LNCAP (cell line): ENCODE data around the gene AHCYL2.

ENCODE experiments used
- TF ChIP-seq, protein P1 (sequence below): fragments of 450-650 bp; IDR thresholded peaks from 2 replicates; pipeline ENCODE4 v1.5.1; 2017; ENCODE audit warnings: mild to moderate bottlenecking

Gene AHCYL2

DNA sequence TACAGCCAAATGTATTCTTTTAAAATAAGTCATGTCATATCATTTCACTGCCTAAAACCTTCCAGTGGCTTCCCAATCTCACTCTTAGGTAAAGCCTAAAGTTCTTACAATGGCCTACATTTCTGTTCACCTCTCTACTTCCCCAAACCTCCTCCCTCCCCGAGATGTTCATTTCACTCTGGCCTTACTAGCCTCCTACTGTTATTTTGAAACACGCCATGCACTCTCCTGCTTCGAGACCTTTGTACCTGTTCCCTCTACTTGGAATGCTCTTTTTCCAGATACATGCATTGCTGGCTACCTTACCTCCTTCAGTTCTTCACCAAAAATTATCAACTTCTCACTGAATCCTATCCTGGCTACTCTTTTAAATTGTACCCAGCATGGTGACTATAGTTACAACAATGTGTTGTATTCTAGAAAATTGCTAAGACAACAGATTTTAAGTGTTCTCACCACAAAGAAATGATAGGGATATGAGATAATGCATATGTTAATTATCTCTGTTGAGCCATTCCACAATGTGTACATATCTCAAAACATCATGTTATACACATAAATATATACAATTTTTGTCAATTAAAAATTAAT is 158.8 kb downstream of the AHCYL2 start:
- TF ChIP-seq, protein P1, sequence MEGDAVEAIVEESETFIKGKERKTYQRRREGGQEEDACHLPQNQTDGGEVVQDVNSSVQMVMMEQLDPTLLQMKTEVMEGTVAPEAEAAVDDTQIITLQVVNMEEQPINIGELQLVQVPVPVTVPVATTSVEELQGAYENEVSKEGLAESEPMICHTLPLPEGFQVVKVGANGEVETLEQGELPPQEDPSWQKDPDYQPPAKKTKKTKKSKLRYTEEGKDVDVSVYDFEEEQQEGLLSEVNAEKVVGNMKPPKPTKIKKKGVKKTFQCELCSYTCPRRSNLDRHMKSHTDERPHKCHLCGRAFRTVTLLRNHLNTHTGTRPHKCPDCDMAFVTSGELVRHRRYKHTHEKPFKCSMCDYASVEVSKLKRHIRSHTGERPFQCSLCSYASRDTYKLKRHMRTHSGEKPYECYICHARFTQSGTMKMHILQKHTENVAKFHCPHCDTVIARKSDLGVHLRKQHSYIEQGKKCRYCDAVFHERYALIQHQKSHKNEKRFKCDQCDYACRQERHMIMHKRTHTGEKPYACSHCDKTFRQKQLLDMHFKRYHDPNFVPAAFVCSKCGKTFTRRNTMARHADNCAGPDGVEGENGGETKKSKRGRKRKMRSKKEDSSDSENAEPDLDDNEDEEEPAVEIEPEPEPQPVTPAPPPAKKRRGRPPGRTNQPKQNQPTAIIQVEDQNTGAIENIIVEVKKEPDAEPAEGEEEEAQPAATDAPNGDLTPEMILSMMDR: no peak

DNA sequence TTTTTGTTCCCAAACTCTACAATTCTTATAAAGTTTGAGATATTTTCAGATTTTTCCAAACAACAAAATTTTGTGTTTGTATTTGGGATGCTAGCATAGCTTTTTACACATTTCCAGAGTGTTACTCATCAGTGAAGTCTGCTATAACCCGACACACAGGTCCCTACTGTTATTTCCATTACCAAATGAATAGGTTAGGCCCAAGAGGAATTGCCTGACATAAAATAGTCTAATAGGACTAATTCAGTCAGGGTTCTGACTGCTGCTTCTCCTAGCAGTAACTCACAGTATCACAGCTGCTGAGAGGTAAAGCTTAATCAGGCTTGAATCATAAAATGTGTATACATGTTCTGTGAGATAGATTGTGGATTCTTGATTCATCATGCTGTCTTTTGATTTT is 160.3 kb downstream of the AHCYL2 start:
- TF ChIP-seq, protein P1: no peak

DNA sequence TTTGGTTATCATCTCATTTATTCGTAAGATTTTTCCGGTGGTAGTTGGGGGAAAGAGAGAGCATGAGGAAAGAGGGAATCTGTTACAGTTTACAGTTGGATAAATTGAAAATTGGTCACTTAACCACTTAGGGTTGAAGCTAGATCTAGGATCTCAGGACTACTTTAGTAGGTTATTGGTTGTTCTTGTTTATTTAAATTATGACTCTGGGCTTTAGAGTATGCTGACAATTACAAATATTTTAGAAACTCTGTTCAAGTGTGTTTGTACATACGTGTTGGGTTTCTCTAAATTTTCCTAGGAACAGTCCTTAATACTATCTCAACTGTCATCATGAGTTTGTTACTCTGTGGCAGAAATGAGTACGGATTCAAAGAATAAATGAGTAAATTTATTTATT is 160.8 kb downstream of the AHCYL2 start:
- TF ChIP-seq, protein P1: no peak

DNA sequence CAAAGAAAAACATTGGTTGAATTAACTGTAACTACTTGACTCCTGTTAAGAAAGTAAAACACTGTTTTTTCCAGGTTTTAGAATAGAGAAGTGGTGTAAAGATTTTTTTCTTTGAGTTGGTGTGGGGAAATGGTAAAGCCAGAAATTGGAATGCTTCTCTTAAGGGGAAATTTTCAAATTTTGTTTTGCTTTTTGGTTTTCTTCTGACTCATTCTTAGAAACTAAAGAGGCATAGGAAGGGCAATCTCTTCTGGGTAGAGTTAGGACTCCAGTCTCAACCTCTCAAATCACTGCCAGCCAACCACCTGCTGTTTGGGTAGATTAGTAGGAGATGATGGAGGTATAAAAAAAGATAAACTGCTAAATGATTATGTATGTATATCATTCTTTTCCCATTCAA is 161.7 kb downstream of the AHCYL2 start:
- TF ChIP-seq, protein P1: no peak

DNA sequence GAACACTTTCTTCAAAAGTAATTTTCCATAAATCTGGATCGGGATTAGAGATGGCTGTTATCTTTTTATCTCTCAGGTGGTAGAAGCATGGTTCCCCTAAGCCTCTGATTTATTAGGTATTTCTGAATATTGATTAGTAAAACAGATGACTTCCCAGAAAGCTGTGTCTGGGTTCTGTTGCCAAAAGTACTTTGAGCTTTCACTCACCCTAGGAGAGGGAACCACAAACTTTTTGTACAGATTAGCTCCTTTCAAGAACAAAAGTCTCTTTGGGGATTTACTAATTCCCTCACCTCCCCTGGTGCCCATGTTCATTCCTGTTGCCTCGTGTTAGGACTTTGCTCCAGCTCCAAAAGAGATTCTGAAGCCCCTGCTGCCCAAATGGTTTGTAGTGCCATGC is 162.7 kb downstream of the AHCYL2 start:
- TF ChIP-seq, protein P1: no peak

DNA sequence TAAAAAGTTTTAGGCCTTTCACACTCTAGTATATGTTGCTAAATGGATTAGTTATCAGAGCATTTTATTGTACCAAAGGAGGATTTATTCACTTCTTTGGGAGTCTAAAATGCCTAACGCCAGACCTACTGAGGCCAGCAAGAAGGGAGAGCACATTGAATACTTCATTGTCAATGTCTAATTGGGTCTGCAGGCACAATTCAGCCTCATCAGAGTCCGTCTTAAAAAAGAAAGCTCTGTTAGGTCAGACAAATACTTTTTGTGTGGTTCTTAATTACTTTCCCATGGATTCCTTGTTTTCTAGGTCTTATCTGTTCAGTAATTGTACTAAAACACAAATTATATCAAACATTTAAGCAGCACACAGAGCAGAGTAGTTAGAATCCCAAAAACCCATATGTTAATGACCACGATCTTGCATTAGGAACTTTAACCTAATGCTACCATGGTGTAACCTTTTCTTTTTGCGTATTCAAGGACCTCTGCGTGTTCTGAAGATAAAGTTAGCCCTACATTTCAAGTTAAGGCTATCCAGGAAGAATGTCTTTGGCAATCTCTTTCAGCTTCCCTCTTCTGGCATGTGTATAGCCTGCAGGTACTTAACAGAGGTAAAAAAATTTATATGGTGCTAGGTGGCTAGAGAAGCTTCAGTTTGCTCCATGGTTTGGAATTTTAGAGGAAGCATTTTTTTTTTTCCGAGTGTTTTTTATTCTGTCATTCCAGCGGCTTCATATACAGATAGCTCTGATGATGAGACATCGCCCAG is 163.7 kb downstream of the AHCYL2 start:
- TF ChIP-seq, protein P1: no peak

DNA sequence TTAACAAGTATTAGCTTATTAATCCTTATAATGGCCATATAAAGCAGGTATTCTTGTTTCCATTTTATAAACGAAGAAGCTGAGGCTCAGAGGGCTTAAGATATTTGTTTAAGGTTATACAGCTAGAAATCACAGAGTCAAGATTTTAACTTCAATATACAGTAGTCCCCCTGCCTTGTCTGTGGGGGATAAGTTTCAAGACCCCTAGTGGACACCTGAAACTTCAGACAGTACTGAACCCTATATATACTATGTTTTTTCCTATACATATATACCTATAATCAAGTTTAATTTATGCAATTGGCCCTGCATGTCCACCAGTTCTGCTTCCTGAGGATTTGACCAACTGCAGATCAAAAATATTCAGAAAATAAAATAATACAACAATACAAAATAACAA is 165.0 kb downstream of the AHCYL2 start:
- TF ChIP-seq, protein P1: no peak
